Adipocyte (in vitro differentiated cells): Measurements from ENCODE around the gene SOAT2.
A peak's percentile ranks its signal among the peaks of the same experiment; 100 is the strongest.

Source experiments
- DNase-seq: peaks from one replicate; pipeline ENCODE4 v3.0.0-alpha.2; 2015; ENCODE audit warnings: low read depth
- H3K27me3 ChIP-seq: replicated peaks from 2 replicates; pipeline ENCODE4 v1.7.0; 2013; ENCODE audit warnings: mild to moderate bottlenecking, low read length, moderate library complexity; ENCODE audit not compliant: control insufficient read depth, insufficient read depth
- H3K36me3 ChIP-seq: 2 replicates; pipeline ENCODE4 v1.7.0; 2013; ENCODE audit warnings: low read length, mild to moderate bottlenecking, moderate library complexity; ENCODE audit not compliant: control insufficient read depth, insufficient read depth, severe bottlenecking
- H3K4me1 ChIP-seq: 2 replicates; pipeline ENCODE4 v1.7.0; 2013; ENCODE audit warnings: mild to moderate bottlenecking, low read length, moderate library complexity; ENCODE audit not compliant: control insufficient read depth, insufficient read depth
- H3K4me3 ChIP-seq: 2 replicates; pipeline ENCODE4 v1.7.0; 2013; ENCODE audit warnings: mild to moderate bottlenecking, low read length, moderate library complexity
- H3K9ac ChIP-seq: 2 replicates; pipeline ENCODE4 v1.7.0; 2013; ENCODE audit warnings: mild to moderate bottlenecking, low read length, moderate library complexity
- H3K9me3 ChIP-seq: 2 replicates; pipeline ENCODE4 v1.7.0; 2013; ENCODE audit warnings: mild to moderate bottlenecking, low read length, moderate library complexity; ENCODE audit not compliant: control insufficient read depth

SOAT2 gene

DNA sequence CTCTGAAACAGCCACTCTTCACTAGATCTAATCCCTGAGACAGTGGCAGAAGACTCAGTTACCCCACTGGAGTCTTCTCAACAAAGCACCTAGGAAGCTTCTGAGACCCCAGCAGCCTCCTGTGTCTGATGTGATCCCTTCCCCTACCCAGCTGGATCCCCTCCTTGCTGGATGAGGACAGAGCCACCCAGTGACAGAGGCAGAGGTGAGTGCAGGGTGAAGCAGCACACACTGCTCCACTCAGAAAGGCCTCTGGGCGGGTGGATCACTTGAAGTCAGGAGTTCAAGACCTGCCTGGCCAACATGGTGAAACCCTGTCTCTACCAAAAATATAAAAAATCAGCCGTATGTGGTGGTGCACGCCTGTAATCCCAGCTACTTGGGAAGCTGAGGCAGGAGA is 26.8 kb upstream of the SOAT2 start:
- Histone ChIP-seq H3K27me3 (no peaks in the 10 kb centered on the region), H3K36me3 (peaks cover 29% of the 10 kb centered on the region), H3K9ac (peak overlapping the region; percentile 26), H3K9me3 (no peaks in the 10 kb centered on the region), H3K4me3 (no peak overlapping the region), H3K4me1 (peaks cover 53% of the 10 kb centered on the region)
- DNase-seq, result no peak

- Histone ChIP-seq H3K27me3 (no peaks in the 10 kb centered on the region), H3K4me3 (no peak overlapping the region), H3K9me3 (no peaks in the 10 kb centered on the region), H3K9ac (no peak overlapping the region), H3K4me1 (peaks cover 48% of the 10 kb centered on the region), H3K36me3 (peaks cover 29% of the 10 kb centered on the region)
- no peak for DNase-seq
Measured at GRCh38 chr12:53077030-53077429, 26.3 kb upstream of the SOAT2 start.

DNA sequence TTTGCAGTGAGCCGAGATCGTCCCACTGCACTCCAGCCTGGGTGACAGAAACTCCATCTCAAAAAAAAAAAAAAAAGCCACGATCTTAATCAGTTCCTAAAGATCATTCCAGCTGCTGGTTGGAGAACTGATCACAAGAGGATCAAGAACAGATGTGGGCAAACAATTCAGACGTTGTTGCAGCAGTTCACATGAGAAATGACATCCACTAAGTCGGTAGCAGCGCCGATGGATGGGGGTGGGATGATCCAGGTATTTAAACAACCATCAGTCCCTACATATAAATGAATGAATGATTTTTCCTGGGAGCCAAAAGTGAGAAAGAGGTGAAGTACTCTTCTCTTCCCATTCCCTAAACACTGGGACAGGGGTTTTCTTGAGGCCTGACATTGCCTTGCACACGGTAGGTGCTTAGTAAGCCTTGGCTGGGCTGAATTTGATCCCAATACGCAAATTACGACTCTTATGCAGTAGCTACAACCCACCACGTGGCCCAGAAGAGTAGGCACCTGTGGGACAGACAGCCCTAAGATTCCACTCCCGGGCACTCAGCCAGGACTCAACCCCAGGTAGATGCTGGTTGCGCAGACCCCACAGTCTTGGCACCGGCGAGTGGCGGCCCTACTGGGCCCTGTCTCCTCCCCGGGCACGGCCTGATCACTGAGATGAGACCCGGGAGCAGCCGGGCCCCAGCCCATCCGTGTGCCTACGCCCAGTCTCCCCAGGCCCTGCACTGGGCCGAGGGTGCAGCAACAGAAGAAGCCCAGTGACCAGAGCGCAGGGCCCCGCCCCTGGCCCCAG is 24.7 kb upstream of the SOAT2 start:
- Histone ChIP-seq H3K9me3 (no peaks in the 10 kb centered on the region), H3K9ac (peak overlapping the region; percentile 93), H3K36me3 (peaks cover 29% of the 10 kb centered on the region), H3K4me3 (peak overlapping the region; percentile 82), H3K27me3 (no peaks in the 10 kb centered on the region), H3K4me1 (peaks cover 38% of the 10 kb centered on the region)
- DNase-seq, result peak; percentile 63

- DNase-seq, result peak; percentile 98
- Histone ChIP-seq H3K4me1 (peaks cover 30% of the 10 kb centered on the region), H3K4me3 (peak within 1 kb of the TSS; percentile 89), H3K36me3 (peaks cover 29% of the 10 kb centered on the region), H3K9me3 (no peaks in the 10 kb centered on the region), H3K9ac (peak within 1 kb of the TSS; percentile 98), H3K27me3 (no peaks in the 10 kb centered on the region)
Measured at GRCh38 chr12:53079226-53080117, 23.8 kb upstream of the SOAT2 start, which contains the start of gene SPRYD3. Gene SPRYD3 (minus strand): TSS chr12:53079390. CDS start chr12:53079333, 57 bp downstream.

DNA sequence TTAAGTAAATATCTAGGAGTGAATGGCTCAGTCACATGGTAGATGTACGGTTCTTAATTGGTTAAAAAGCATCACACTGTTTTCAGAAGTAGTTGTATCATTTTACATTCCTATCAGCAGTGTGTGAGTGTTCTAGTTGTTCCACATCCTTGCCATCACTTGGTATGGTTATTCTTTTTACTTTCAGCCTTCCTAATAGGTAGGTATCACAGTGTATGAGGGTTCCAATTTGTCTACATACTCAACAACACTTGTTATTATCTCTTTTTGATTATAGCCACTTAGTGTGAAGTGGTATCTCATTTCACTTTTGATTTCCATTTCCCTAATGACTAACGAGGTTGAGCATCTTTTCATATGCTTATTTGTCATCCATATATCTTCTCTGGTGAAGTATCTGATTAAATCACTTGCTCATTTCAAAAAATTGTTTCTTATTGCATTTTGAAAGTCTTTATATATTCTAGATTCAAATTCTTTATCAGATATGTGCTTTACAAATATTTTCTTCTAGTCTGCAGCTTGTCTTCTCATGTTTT is 20.6 kb upstream of the SOAT2 start:
- DNase-seq, result no peak
- Histone ChIP-seq H3K36me3 (no peaks in the 10 kb centered on the region), H3K27me3 (no peaks in the 10 kb centered on the region), H3K4me3 (no peak overlapping the region), H3K4me1 (peaks cover 27% of the 10 kb centered on the region), H3K9ac (no peak overlapping the region), H3K9me3 (no peaks in the 10 kb centered on the region)

DNA sequence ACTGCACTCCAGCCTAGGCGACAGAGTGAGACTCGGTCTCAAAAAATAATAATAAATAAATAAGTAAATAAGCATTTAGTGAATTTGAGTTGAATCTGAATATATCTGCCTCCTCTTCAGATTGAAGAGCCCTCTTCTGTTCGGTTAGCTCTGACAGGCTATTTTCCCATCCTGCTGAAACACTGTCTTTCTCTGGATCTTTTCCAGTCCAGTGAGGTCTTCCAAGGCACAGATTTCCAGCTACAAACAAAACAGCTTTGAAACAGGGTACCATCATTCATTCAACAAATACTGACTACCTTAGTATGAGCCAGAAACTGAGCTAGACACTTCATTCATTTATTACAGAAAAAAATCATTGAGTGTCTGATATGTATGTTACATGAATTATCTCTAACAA is 16.9 kb upstream of the SOAT2 start:
- H3K9me3 ChIP-seq, result no peaks in the 10 kb centered on the region
- H3K27me3 ChIP-seq, result no peaks in the 10 kb centered on the region
- no peaks in the 10 kb centered on the region for H3K36me3 ChIP-seq
- no peak overlapping the region for H3K9ac ChIP-seq
- H3K4me3 ChIP-seq, result no peak overlapping the region
- H3K4me1 ChIP-seq, result peaks cover 4% of the 10 kb centered on the region
- DNase-seq, result no peak

DNA sequence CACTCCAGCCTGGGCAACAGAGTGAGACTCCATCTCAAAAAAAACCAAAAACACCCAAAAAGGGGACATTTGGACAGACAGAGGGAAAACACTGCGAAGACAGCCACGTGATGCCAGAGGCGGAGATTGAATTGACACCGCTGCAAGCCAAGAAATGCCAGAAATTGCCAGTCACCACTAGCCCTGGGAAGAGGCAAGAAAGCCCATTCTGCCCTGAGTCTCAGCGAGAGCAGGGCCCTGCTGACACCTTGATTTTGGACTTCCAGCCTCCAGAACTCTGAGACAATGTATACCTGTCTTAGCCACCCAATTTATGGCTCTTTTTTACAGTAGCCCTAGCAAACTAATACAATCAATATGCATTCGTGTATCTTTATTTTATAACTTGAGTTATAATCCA is 13.2 kb upstream of the SOAT2 start:
- H3K9me3 ChIP-seq, result no peaks in the 10 kb centered on the region
- no peaks in the 10 kb centered on the region for H3K36me3 ChIP-seq
- no peaks in the 10 kb centered on the region for H3K27me3 ChIP-seq
- H3K9ac ChIP-seq, result no peak overlapping the region
- no peak overlapping the region for H3K4me3 ChIP-seq
- DNase-seq, result no peak
- H3K4me1 ChIP-seq, result peaks cover 18% of the 10 kb centered on the region

GRCh38 chr12:53090554-53090953 is 12.7 kb upstream of the SOAT2 start:
- Histone ChIP-seq H3K4me1 (peaks cover 18% of the 10 kb centered on the region), H3K9me3 (no peaks in the 10 kb centered on the region), H3K36me3 (no peaks in the 10 kb centered on the region), H3K9ac (no peak overlapping the region), H3K4me3 (no peak overlapping the region), H3K27me3 (no peaks in the 10 kb centered on the region)
- DNase-seq, result peak; percentile 28

DNA sequence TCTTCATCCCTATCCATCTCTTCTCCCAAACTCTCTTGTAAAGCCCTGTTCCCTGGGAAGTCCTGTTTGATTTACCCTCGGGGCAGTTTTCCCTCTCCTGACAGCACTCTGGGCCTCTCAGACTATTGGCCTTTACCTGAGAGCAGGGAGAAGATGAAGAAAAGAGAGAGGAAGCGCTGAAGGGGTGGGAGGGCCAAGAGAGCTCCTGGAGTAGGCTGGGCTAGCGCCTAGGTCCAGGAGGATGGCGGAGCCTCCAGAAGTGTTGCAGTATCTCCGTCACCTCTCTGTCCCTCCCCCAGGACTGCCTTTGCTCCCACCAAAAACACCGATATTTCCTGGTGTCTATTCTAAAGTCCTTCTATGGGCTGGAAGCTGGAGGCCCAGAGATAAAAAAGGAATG is 11.5 kb upstream of the SOAT2 start:
- H3K27me3 ChIP-seq, result no peaks in the 10 kb centered on the region
- H3K36me3 ChIP-seq, result no peaks in the 10 kb centered on the region
- H3K9ac ChIP-seq, result no peak overlapping the region
- H3K9me3 ChIP-seq, result no peaks in the 10 kb centered on the region
- H3K4me3 ChIP-seq, result no peak overlapping the region
- H3K4me1 ChIP-seq, result peaks cover 28% of the 10 kb centered on the region
- DNase-seq, result no peak

DNA sequence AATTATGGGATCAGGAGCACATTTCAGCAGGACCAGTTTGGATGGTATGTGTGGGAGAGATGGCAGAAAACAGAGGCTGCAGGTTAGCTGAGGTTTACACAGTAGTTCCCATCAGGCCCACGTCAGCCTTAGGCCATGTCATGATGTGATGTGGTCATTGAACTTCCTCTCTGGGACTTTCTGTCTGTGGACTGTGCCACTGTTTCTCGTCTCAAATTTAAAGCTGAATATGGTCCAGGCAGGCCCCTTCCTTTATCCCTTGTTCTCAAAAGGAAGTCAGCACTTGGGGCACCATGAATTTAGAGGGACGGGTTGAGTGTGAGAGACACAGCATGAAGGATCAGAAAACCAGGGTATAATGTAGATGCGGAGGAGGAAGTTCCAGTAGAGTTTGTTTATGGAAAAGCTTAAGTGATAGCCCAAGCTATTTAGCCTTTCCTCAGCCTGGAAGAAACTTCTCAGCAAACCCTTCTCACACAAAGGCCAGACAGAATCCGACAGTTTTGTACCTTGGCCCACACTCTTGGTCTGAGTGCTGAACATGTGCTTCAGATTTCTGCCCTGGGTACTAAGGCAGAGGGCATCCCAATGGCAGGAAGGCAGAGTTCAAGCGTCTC is 9.4 kb upstream of the SOAT2 start:
- H3K4me1 ChIP-seq, result peaks cover 43% of the 10 kb centered on the region
- H3K9me3 ChIP-seq, result no peaks in the 10 kb centered on the region
- peak overlapping the region; percentile 47 for H3K4me3 ChIP-seq
- no peaks in the 10 kb centered on the region for H3K36me3 ChIP-seq
- peak overlapping the region; percentile 49 for H3K9ac ChIP-seq
- DNase-seq, result no peak
- no peaks in the 10 kb centered on the region for H3K27me3 ChIP-seq

GRCh38 chr12:53094394-53094787 is 8.9 kb upstream of the SOAT2 start:
- peaks cover 47% of the 10 kb centered on the region for H3K4me1 ChIP-seq
- peak overlapping the region; percentile 49 for H3K9ac ChIP-seq
- peak overlapping the region; percentile 47 for H3K4me3 ChIP-seq
- no peak for DNase-seq
- no peaks in the 10 kb centered on the region for H3K27me3 ChIP-seq
- no peaks in the 10 kb centered on the region for H3K36me3 ChIP-seq
- H3K9me3 ChIP-seq, result no peaks in the 10 kb centered on the region
